Stomach (tissue), 4 donors: ENCODE data around the gene LYPD6B.

Experiments
- EP300 ChIP-seq: sonication (generic); formaldehyde crosslinking; IDR thresholded peaks from one replicate; pipeline ENCODE4 v1.6.1; 2017; ENCODE audit warnings: antibody characterized with exemption
- POLR2A ChIP-seq, 4 donors: fragments of 450-650 bp; IDR thresholded peaks; one replicate each; pipeline ENCODE4 v1.6.1; 2016; ENCODE audit warnings: antibody characterized with exemption in 4 of 4, control low read depth in 2 of 4, mild to moderate bottlenecking in 1 of 4, moderate library complexity in 1 of 4
- POLR2AphosphoS5 ChIP-seq, 3 donors: sonication (generic); formaldehyde crosslinking; IDR thresholded peaks; one replicate each; pipeline ENCODE4 v1.6.1; 2016; ENCODE audit warnings: antibody characterized with exemption in 3 of 3
- TF ChIP-seq, protein P1 (sequence below), 7 experiments: fragments of 450-650 bp in 4 of 7; fragments of 200-600 bp in 3 of 7; sonication (generic) in 3 of 7; IDR thresholded peaks; one replicate each; pipeline ENCODE4 v1.5.1; 2016 to 2019; ENCODE audit warnings: antibody characterized with exemption in 7 of 7, control low read depth in 2 of 7, mild to moderate bottlenecking in 1 of 7

DNA sequence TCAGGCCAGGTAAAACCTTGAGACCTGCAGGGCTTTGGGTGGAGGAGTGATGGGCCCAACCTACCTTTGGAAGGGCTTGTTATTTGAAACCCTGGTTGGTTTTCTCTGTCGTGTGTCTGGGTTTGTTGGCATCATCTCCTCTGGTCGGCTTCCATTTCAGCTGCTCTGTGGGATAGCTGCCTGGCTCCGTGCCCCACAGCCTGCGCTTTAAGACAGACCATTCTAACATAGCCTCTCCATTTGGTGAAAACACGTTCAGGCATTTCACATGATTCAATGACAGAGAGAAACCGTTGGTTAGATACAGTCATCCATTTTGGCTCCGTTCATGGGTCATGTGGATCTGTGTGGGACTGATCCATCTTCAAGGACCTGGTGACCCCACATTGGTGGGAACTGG is 37.0 kb upstream of the LYPD6B start:
- TF ChIP-seq, protein P1, sequence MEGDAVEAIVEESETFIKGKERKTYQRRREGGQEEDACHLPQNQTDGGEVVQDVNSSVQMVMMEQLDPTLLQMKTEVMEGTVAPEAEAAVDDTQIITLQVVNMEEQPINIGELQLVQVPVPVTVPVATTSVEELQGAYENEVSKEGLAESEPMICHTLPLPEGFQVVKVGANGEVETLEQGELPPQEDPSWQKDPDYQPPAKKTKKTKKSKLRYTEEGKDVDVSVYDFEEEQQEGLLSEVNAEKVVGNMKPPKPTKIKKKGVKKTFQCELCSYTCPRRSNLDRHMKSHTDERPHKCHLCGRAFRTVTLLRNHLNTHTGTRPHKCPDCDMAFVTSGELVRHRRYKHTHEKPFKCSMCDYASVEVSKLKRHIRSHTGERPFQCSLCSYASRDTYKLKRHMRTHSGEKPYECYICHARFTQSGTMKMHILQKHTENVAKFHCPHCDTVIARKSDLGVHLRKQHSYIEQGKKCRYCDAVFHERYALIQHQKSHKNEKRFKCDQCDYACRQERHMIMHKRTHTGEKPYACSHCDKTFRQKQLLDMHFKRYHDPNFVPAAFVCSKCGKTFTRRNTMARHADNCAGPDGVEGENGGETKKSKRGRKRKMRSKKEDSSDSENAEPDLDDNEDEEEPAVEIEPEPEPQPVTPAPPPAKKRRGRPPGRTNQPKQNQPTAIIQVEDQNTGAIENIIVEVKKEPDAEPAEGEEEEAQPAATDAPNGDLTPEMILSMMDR (IDR thresholded peaks at IDR 0.05), result no peak
- TF ChIP-seq POLR2AphosphoS5 (IDR thresholded peaks at IDR 0.05) (no peak), POLR2A (IDR thresholded peaks at IDR 0.05) (no peak), EP300 (no peak)
